CD4-positive, alpha-beta T cell treated with Interleukin-2 at 100 ng/mL for 4 hours (primary cell): ENCODE measurements around the gene FAAP20.

Experiments
- DNase-seq: peaks from one replicate; pipeline ENCODE4 v3.0.0-alpha.2; 2020; ENCODE audit warnings: low spot score

FAAP20 gene

GRCh38 chr1:2210084-2210653 is 15.6 kb upstream of the FAAP20 start:
- no peak for DNase-seq

GRCh38 chr1:2209400-2210083 is 15.0 kb upstream of the FAAP20 start:
- no peak for DNase-seq

- DNase-seq: no peak
Observed at GRCh38 chr1:2208309-2209239, 14.0 kb upstream of the FAAP20 start.

DNA sequence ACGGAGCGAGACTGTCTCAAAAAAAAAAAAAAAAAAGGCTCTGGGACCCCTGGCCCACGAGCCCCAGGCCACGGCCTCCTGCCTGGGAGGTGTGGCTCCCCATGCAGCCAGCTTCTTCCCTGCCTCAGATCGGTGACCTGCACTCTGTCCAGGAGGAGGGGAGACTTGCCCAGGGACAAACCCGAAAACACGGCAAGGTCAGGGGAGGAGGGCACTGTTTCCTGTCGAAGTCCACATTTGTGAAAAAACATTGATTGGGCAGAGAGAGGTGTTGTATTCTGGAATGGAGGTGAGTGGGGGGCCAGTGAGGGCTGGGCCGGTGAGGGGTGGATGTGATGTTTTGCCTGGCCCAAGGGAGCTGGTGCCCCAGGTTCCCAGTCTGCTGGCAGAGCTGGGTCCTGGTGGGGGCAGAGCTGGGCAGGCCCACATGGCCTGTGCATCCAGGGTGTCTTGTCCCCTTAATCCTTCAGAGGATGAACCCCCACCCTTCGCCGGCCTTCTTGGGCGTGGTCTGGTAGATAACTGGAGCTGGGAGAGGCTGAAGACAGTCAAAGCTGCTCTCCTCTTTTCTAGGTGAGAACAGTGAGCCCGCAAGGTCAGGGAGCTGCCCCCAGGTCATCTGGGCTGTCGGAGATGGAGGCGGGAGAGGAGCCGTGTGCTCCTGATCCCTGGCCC is 12.4 kb upstream of the FAAP20 start:
- DNase-seq: no peak

GRCh38 chr1:2205191-2205952 is 10.8 kb upstream of the FAAP20 start:
- DNase-seq: peak; percentile 95

GRCh38 chr1:2204415-2205190 is 10.0 kb upstream of the FAAP20 start:
- DNase-seq: peak; percentile 72

GRCh38 chr1:2203671-2204414 is 9.3 kb upstream of the FAAP20 start:
- DNase-seq: no peak

GRCh38 chr1:2202843-2203601 is 8.4 kb upstream of the FAAP20 start:
- no peak for DNase-seq

DNA sequence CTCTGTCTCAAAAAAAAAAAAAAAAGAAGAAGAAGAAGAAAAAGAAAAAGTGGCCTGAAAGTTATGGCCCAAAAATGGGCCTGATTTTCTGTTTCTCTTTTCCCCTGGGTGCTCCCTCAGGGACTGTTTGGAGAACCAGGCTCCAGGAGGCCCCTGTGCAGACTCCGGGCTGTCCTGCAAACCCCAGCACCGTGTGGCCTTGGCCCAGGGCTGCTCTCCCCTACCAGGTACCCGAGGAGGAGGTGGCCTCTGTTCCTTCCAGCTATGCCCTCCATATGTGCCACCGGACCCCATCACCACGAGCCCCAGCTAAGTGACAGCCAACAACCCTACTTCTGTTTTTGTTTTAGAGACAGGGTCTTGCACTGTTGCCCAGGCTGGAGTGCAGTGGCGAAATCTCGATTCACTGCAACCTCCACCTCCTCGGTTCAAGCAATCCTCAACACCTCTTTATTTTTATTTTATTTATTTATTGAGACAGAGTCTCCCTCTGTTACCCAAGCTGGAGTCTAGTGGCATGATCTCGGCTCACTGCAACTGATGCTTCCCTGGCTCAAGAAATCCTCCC is 7.5 kb upstream of the FAAP20 start:
- no peak for DNase-seq

- DNase-seq: no peak
Observed at GRCh38 chr1:2201062-2201461, 6.5 kb upstream of the FAAP20 start.

DNA sequence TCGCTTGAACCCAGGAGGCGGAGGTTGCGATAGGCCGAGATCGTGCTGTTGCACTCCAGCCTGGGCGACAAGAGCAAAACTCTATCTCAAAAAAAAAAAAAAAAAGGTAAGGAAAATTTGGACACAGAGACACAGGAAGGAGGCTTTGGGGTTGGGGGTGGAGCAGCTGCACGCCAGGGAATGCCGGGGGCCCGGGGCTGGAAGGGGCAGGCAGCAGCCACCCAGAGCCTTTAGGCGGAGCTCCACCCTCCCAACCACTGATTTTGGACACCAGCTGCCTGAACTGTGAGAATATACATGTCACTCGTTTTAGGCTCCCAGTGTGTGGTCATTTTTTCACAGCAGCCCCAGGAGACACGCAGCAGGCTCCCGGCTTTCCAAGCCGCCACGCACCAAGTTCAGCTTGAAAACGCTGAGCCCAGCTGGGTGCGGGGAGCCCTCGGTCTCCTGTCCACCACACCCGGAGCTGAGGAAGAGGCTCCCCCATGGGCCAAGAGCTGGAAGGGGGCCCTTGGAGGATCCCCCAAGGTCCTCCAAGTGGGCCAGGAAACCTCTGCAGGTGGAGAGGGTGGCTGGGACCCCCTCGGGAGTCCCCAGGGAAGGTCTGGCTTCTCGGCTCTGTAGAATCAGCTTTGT is 5.9 kb upstream of the FAAP20 start:
- no peak for DNase-seq

DNA sequence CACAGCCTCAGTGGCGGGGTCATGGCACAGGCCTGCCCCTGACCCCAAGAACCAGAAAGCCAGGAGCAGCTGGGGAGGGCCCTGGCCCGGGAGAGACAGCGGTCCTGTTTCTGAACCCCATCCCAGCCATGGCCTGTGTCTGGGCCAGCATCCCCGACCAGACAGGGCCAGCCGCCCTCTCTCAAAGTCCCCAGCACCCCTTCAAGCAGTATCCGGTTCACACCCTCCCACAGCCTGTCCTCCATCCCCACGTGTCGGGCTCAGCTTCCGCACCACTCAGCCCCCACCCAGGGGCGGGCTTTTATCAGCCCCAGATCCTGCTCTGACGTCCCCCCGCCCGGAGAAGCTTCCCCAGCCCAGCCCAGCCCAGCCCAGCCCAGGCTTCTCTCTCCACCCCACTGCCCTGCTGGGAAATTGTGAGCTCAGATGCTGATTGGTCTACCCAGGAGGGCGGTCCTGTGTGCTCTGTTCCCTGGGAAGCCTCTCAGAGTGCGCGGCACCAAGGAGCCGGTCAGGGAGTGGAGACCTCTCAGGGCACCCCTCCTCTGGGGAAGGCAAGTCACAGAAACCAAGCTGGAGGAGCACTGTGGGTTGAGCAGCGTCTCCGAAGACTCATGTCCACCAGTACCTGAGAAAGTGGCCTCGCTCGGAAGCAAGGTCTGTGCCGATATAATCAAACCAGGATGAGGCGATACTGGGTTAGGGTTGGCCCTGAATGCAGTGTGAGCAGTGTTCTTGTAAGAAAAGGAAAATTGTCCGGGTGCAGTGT is 4.7 kb upstream of the FAAP20 start:
- DNase-seq: peak; percentile 85

GRCh38 chr1:2198571-2198970 is 4.0 kb upstream of the FAAP20 start:
- no peak for DNase-seq

- no peak for DNase-seq
Observed at GRCh38 chr1:2197707-2198165, 3.2 kb upstream of the FAAP20 start.

- DNase-seq: no peak
Observed at GRCh38 chr1:2196901-2197638, 2.5 kb upstream of the FAAP20 start.

DNA sequence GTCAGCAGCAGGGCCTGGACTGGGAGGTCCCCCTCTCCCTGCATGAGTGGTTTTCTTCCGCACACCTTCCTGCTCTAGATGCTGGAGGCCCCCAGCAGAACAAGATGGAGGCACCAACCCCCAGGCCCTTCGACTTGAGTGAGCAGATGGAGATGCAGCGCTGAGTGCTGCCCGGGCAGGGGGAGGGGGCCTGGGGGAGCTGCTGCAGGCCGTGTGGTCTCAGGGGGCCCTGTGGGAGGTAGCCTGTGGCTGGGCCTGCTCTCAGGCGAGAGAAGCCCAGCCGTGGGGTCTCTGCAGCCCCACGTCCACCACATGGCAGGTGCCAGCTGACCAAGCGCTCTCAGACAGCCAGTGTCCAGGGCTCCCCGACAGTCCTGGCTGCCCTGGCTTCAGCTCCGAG is 1.2 kb upstream of the FAAP20 start:
- DNase-seq: no peak
